Right atrium auricular region (tissue), 2 donors: ENCODE measurements around the gene ACTR3. TPM values are rescaled to one million over a fixed set of nuclear protein-coding genes. Genes with fewer than 3 reads are reported as not detected.

ENCODE experiments used
- DNase-seq: peaks from one replicate; pipeline ENCODE4 v3.0.0-alpha.2; 2019; ENCODE audit warnings: low spot score
- H3K27ac ChIP-seq, 2 donors: fragments of 200-600 bp; sonication (generic); 1 replicate in 1 of 2; 2 replicates in 1 of 2; pipeline ENCODE4 v1.5.1; 2016 to 2019
- H3K27me3 ChIP-seq, 2 donors: fragments of 200-600 bp; sonication (generic); one replicate each; pipeline versions ENCODE4 v1.5.1 to v1.6.0; 2017 to 2019
- H3K36me3 ChIP-seq: fragments of 200-600 bp; sonication (generic); one replicate; pipeline ENCODE4 v1.5.1; 2016
- H3K4me1 ChIP-seq, 2 donors: fragments of 200-600 bp; sonication (generic); one replicate each; pipeline versions ENCODE4 v1.5.1 to v1.6.0; 2017 to 2019
- H3K4me3 ChIP-seq, 2 donors: fragments of 200-600 bp; sonication (generic); 1 replicate in 1 of 2; 2 replicates in 1 of 2; pipeline ENCODE4 v1.5.1; 2017 to 2019; ENCODE audit warnings: mild to moderate bottlenecking in 1 of 2, moderate library complexity in 1 of 2
- H3K9me3 ChIP-seq, 2 donors: fragments of 200-600 bp; sonication (generic); one replicate each; pipeline ENCODE4 v1.5.1; 2019
- CTCF ChIP-seq, 2 donors: fragments of 200-600 bp; sonication (generic); IDR thresholded peaks; one replicate each; pipeline ENCODE4 v1.5.1; 2019; ENCODE audit warnings: antibody characterized with exemption in 2 of 2
- total RNA-seq, 2 donors: library from RNA; depleted of rRNA; stranded (reverse); fragments of >200 nt; gene quantifications; one replicate each; pipeline ENCODE4 v1.1.0, GENCODE V29; 2016

ACTR3 gene
- total RNA-seq, 2 donors from 2014 or later: 68.5 to 70.5 TPM

GRCh38 chr2:113961000-113961399, 71.1 kb downstream of the ACTR3 start:
- no peak for DNase-seq
- Histone ChIP-seq H3K27me3 (no peaks in the 10 kb centered on the region), H3K27ac (no peak overlapping the region), H3K36me3 (peaks cover 17% of the 10 kb centered on the region), H3K4me3 (no peak overlapping the region), H3K4me1 (no peaks in the 10 kb centered on the region), H3K9me3 (no peaks in the 10 kb centered on the region)
- no peak for TF ChIP-seq CTCF (IDR thresholded peaks at IDR 0.05)

- Histone ChIP-seq H3K4me3 (no peak overlapping the region), H3K36me3 (peaks cover 9% of the 10 kb centered on the region), H3K9me3 (no peaks in the 10 kb centered on the region), H3K27me3 (no peaks in the 10 kb centered on the region), H3K4me1 (peaks cover 0 to 13% of the 10 kb centered on the region in 2 donors), H3K27ac (no peak overlapping the region)
- DNase-seq: no peak
- no peak for TF ChIP-seq CTCF (IDR thresholded peaks at IDR 0.05)
These were observed 73.0 kb downstream of the ACTR3 start for GRCh38 chr2:113962692-113963480.

- H3K36me3 ChIP-seq: peaks cover 6% of the 10 kb centered on the region
- H3K27ac ChIP-seq: no peak overlapping the region
- H3K27me3 ChIP-seq: no peaks in the 10 kb centered on the region
- H3K4me3 ChIP-seq: no peak overlapping the region
- no peak for TF ChIP-seq CTCF (IDR thresholded peaks at IDR 0.05)
- H3K9me3 ChIP-seq: no peaks in the 10 kb centered on the region
- peaks cover 0 to 13% of the 10 kb centered on the region in 2 donors for H3K4me1 ChIP-seq
- no peak for DNase-seq
These were observed 74.1 kb downstream of the ACTR3 start for GRCh38 chr2:113963965-113964364.

- Histone ChIP-seq H3K36me3 (peaks cover 2% of the 10 kb centered on the region), H3K9me3 (no peaks in the 10 kb centered on the region), H3K4me1 (peaks cover 0 to 13% of the 10 kb centered on the region in 2 donors), H3K27me3 (no peaks in the 10 kb centered on the region), H3K27ac (no peak overlapping the region), H3K4me3 (no peak overlapping the region)
- TF ChIP-seq CTCF (IDR thresholded peaks at IDR 0.05): no peak
- DNase-seq: no peak
These were observed 74.5 kb downstream of the ACTR3 start for GRCh38 chr2:113964436-113964835.

GRCh38 chr2:113965228-113965627, 75.3 kb downstream of the ACTR3 start:
- no peak for TF ChIP-seq CTCF (IDR thresholded peaks at IDR 0.05)

GRCh38 chr2:113965644-113966043, 75.8 kb downstream of the ACTR3 start:
- no peak for DNase-seq
- no peak overlapping the region for H3K4me3 ChIP-seq
- H3K27ac ChIP-seq: no peak overlapping the region
- H3K9me3 ChIP-seq: no peaks in the 10 kb centered on the region
- TF ChIP-seq CTCF (IDR thresholded peaks at IDR 0.05): peak in 1 of 2 donors; percentile 47
- H3K36me3 ChIP-seq: no peaks in the 10 kb centered on the region
- peaks cover 0 to 13% of the 10 kb centered on the region in 2 donors for H3K4me1 ChIP-seq
- no peaks in the 10 kb centered on the region for H3K27me3 ChIP-seq

More at GRCh38 chr2:113965228-113965627, 75.3 kb downstream of the ACTR3 start:
- peaks cover 0 to 13% of the 10 kb centered on the region in 2 donors for H3K4me1 ChIP-seq
- no peak overlapping the region for H3K4me3 ChIP-seq
- DNase-seq: no peak
- no peaks in the 10 kb centered on the region for H3K36me3 ChIP-seq
- no peak overlapping the region for H3K27ac ChIP-seq
- no peaks in the 10 kb centered on the region for H3K9me3 ChIP-seq
- H3K27me3 ChIP-seq: no peaks in the 10 kb centered on the region
